IPS DF 4.7 (cell line): Measurements from ENCODE around the gene INKA1.
"Not testable (repeated sequence)": the region's sequence is repeated elsewhere in the genome, so short reads cannot be mapped to it uniquely, and the experiment has no call there.

Experiments
- DNase-seq: peaks from one replicate; pipeline ENCODE4 v3.0.0-alpha.2; 2013; ENCODE audit warnings: low spot score; ENCODE audit errors: extremely low read depth

Gene INKA1

DNA sequence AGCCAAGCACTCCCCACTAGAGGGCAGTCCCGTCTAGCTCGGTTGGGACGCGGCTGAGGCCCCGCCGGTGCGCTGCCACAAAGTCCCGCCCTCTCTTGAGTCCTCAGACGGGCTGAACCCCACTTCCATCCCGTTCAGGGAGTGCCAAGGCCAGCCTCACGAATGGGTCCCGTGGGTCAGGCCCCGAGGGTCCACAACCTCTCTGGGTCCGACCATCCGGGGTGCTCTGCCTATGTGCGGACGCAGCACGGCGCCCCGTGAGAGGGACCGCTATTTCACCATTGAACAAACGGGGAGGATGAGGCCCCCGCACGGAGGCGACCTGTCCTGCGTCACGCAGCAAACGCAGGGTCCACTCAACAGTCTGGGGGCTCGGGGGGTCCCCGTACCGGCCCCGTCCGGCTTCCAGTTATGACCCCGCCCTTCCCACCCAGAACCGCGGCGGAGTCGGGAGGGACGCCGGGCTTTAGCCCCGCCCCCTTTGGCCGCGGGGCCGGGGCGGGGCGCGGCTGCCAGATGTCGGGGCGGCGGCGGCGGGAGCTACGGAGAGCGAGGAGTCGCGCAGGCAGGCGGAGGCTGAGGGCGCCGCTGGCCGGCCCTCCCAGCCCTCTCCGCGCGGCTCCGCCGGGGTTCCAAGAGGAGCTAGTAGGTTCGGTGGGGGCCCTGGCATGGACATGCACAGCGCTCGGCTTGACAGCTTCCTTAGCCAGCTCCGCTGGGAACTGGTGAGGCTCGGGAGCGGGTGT lies at the start of gene INKA1:
INKA1 (plus strand) TSS at position 543 of the 746 bp plus-strand sequence; CDS start at position 675, 132 bp downstream.
- peak; percentile 58 for DNase-seq

GRCh38 chr3:49754536-49754935 lies 48.5 kb upstream of the INKA1 start:
- DNase-seq = no peak

GRCh38 chr3:49756036-49756435 lies 47.0 kb upstream of the INKA1 start:
- DNase-seq = no peak

- DNase-seq = no peak
These were observed 45.9 kb upstream of the INKA1 start for GRCh38 chr3:49757197-49757596.

DNA sequence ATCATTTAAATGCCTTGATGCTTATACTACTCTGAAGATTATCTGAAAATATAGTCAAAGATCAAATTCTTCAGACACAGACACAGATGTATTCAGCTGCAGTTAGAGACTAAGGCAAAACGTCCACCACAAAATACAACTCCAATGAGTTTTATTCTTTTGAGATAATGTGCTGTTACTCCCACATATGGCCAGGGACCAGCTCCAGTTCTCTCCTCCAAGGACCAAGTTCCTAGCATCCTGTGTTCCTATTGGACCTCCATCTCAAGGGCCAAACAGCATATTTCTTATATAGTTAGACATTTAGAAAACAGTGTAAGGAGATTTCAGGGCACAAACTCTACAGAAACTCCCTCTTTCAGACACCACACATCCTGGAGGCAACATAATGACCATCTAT lies 43.8 kb upstream of the INKA1 start:
- DNase-seq = no peak

DNA sequence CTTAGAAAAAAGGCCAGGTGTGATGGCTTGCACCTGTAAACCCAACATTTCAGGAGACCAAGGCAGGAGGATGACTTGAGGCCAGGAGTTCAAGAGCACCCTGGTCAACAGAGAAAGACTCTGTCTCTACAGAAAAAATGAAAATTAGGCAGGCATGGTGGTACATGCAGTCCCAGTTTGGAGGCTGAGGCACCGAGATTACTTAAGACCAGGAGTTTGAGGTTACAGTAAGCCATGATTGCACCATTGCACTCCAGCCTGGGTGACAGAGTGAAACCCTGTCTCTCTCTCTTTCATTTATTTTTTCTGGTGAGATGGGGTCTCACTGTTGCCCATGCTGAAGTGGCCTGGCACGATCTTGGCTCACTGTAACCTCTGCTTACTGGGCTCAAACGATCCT lies 41.4 kb upstream of the INKA1 start:
- DNase-seq = no peak

DNA sequence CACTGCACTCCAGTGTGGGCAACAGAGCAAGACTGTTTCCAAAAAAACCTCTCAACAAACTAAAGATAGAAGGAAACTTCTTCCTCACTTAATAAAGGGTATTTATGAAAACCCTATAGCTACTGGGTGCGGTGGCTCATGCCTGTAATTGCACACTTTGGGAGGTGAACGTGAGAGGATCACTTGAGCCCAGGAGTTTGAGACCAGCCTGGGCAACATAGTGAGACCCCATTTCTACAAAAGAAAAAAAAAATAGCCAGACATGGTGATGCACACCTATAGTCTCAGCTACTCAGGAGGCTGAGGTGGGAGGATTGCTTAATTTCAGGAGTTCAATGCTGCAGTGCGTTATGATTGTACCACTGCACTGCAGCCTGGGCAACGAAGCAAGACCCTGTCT lies 39.1 kb upstream of the INKA1 start:
- DNase-seq = no peak

GRCh38 chr3:49769286-49769915 lies 33.7 kb upstream of the INKA1 start:
- DNase-seq = no peak

GRCh38 chr3:49769926-49770325 lies 33.1 kb upstream of the INKA1 start:
- DNase-seq = no peak

GRCh38 chr3:49771340-49771938 lies 31.6 kb upstream of the INKA1 start:
- no peak for DNase-seq

- DNase-seq = no peak
These were observed 30.4 kb upstream of the INKA1 start for GRCh38 chr3:49772703-49773102.

GRCh38 chr3:49775538-49775937 lies 27.5 kb upstream of the INKA1 start:
- DNase-seq = no peak

DNA sequence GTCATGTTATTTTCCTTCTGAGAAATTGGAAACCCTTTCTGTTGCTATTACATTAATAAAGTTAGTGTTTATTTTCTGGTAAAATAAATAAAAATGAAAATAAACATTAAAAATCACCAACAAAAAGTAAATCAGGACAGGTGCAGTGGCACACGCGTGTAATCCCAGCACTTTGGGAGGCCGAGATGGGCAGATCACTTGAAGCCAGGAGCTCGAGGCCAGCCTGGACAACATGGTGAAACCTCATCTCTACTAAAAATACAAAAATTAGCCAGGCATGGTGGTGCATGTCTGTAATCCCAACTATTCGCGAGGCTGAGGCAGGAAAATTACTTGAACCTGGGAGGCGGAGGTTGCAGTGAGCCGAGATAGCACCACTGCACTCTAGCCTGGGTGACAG lies 27.0 kb upstream of the INKA1 start:
- DNase-seq = not testable (repeated sequence)

DNA sequence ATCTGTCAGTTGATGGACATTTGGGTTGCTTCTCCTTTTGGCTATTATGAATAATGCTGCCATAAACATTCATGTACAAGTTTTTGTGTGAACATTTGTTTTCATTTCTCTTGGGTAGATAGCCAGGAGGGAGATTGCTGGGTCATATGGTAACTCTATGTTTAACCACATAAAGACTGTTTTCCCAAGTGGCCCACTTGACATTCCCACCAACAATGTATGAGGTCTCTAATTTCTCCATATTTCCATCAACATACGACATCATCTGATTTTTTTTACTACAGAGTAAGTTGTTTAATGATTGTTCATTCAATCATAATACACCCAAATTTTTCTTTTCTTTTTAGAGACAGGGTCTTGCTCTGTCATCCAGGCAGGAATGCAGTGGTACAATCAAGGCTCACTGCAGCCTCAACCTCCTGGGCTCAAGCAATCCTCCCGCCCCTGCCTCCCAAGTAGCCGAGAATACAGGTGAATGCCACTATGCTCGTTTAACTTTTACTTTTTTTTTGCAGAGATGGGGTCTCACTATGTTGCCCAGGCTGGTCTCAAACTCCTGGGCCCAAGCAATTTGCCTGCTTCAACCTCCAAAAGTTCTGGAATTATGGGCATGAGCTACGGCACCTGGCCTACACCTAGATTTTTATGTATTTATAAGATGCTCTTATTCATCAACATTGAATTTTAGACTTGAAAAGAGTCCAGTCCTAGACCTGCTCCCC lies 23.5 kb upstream of the INKA1 start:
- no peak for DNase-seq

- no peak for DNase-seq
These were observed 22.7 kb upstream of the INKA1 start for GRCh38 chr3:49780080-49780974.

GRCh38 chr3:49780975-49781365 lies 22.1 kb upstream of the INKA1 start:
- not testable (repeated sequence) for DNase-seq

DNA sequence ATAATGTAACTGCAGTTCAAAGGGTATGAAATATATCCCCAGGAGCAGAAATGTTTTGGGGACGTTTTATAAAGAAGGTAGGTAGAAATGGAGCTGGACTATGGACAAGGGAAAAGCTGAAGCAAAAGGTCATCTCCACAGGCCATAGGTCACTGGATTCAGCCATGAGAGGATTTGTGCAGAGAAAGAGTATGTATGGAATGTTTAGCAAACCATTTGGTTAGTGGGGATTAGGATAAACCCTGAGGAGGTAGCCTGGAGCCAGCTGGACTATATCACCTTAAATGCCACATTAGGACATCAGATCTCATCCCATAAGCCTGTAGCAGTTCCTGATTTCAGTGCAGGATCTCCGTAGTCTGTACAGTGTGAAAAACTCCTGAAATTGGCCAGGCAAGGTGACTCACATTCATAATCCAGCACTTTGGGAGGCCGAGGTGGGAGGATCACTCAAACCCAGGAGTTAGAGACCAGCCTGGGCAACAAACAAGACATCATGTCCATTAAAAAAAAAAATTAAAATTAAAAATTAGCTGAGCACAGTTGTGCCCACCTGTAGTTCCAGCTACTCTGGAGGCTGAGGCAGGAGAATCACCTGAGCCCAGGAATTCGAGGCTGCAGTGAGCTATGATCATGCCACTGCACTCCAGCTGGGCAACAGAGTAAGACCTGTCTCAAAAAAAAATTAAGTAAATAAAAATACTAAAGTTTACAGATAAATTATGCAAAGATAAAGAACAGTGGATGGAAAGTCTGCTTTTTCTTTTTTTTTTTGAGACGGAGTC lies 21.5 kb upstream of the INKA1 start:
- DNase-seq = no peak

- not testable (repeated sequence) for DNase-seq
These were observed 20.8 kb upstream of the INKA1 start for GRCh38 chr3:49782277-49782676.

DNA sequence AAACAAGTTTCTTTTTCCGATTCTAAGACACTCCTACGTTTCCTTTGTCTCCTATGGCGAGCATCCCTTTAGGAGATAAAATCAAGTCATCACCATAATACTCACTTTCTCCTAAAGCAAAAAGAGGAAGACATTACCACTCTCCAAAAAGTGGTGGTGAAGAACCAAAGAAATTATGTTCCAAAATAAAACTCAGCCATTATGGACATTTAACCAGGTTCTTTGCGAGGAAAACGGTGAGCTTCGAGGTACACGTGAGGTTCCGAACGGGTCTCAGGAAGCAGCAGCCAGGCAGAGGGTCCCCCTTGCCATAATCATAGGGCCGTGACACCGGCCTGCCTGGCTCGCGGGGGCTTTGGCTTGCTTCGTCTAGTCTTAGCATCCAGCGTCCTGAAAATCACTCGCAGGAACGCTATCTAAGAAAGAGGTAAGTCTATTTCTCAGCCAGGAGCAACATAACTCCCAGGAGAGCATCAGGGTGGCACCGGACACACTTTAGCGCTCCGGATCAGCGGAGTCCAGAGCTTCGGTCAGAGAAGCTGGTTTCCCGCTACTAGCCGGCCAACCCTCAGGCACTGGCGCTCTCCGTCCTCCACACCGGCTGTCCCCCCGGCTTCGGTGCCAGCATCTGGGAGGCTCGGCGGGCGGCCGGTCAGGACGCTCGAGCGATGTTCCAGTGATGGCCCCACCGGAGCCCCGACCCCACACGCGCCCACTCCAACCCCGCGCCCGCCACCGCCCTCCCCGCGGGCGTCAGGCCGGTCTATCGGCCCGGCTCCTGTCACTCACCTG lies 17.3 kb upstream of the INKA1 start:
- no peak for DNase-seq
